Lower leg skin (tissue), 4 donors: ENCODE measurements around the gene GABARAPL1. TPM values are rescaled to one million over a fixed set of nuclear protein-coding genes. Genes with fewer than 3 reads are reported as not detected.

ENCODE experiments used
- DNase-seq, 2 donors: peaks; one replicate each; pipeline ENCODE4 v3.0.0-alpha.2; 2019; ENCODE audit warnings: low spot score in 2 of 2
- H3K4me3 ChIP-seq: fragments of 200-600 bp; sonication (generic); 2 replicates; pipeline ENCODE4 v1.5.1; 2017; ENCODE audit warnings: mild to moderate bottlenecking, low read depth; ENCODE audit not compliant: poor library complexity, severe bottlenecking
- CTCF ChIP-seq, 3 donors: fragments of 450-650 bp; IDR thresholded peaks; one replicate each; pipeline ENCODE4 v1.5.1; 2016; ENCODE audit warnings: antibody characterized with exemption in 3 of 3, mild to moderate bottlenecking in 3 of 3, moderate library complexity in 2 of 3
- POLR2A ChIP-seq, 2 donors: fragments of 450-650 bp; IDR thresholded peaks; one replicate each; pipeline ENCODE4 v1.6.1; 2016 to 2017; ENCODE audit warnings: antibody characterized with exemption in 2 of 2, mild to moderate bottlenecking in 1 of 2, moderate library complexity in 1 of 2
- WGBS, 2 donors: methylation state at CpG; one replicate each; pipeline ENCODE4 v1.1.5; 2018; 5-methylcytosine and 5-hydroxymethylcytosine counted together
- intact Hi-C: fragments of 100-400 bp; cut with DNase I; formaldehyde crosslinking; loops from one replicate; pipeline ENCODE4 v1.15.0; 2023; ENCODE audit warnings: low total_unique reads
- total RNA-seq, 4 donors: library from RNA; depleted of rRNA; stranded (reverse); fragments of >200 nt; gene quantifications; one replicate each; pipeline ENCODE4 v1.1.0, GENCODE V29; 2016

Gene GABARAPL1
- total RNA-seq, 4 donors from 2014 or later = 48.7 to 102 (median 86.8) TPM

DNA sequence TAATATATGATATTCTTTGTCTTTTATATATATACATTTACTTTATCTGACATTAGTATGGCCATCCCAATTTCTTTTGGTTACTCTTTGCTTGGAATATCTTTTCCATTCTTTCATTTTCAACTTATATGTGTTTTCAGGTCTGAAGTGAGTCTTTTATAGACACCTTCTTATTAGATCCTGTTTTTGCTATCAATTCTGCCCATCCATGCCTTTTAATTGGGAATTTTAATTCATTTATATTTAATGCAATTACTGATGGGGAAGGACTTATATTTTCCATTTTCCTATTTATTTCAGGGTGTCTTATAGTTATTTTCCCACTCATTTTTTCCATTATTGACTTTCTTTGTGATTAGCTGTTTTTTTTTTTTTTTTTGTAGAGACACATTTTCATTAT is 43.4 kb downstream of the GABARAPL1 start:
- no peak for DNase-seq
- H3K4me3 ChIP-seq = no peak overlapping the region
- intact Hi-C loops = no loop called here
- TF ChIP-seq POLR2A (IDR thresholded peaks at IDR 0.05) (no peak), CTCF (IDR thresholded peaks at IDR 0.05) (no peak)

DNA sequence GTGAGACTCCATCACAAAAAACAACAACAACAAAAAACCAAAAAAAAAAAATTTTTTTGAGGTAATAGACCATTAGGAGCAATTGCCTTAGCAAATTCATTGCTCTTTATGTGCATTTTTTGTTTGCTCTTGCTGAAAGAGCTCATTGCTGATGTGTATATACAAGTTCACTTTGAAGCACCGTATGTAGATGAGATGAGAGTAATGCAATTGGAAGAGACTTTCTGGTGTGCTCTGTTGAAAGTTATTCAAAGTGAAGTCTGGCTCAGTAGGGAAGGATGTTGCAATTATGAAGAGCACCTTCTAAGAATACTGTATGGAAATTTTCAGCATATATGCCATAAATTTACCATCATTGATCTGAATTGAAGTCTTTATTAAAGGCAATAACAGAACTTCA is 48.2 kb downstream of the GABARAPL1 start:
- H3K4me3 ChIP-seq = no peak overlapping the region
- no peak for DNase-seq
- intact Hi-C loops = no loop called here
- WGBS, 2 donors = 0 to 95% methylated on average over 1 of the region's 1 CpG
- no peak for TF ChIP-seq CTCF (IDR thresholded peaks at IDR 0.05)
- no peak for TF ChIP-seq POLR2A (IDR thresholded peaks at IDR 0.05)

DNA sequence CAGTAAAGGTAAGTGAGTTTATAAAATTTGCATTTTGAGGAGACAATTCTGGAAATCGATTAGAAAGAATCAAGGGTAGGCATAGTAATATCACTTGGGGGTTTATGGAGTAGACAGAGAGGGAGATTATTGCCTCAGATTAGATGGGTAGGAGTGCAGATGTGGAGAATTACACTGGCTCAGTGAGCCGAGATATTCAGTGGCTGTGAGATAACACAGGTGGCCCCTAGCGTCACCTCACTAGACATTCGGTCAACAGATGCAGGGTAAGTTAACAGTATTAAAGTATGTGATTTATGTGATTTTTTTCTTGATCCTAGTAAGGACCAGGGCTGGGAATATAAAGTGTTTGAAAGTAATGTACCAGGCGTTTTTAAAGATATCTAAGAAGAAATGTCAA is 55.4 kb downstream of the GABARAPL1 start:
- H3K4me3 ChIP-seq = no peak overlapping the region
- no peak for DNase-seq
- no peak for TF ChIP-seq CTCF (IDR thresholded peaks at IDR 0.05)
- TF ChIP-seq POLR2A (IDR thresholded peaks at IDR 0.05) = no peak
- intact Hi-C loops = no loop called here
- WGBS, 2 donors = 56 to 62% methylated on average over 5 of the region's 5 CpGs

GRCh38 chr12:10272467-10272866 is 59.8 kb downstream of the GABARAPL1 start:
- 91 to 93% methylated on average over 2 of the region's 2 CpGs for WGBS, 2 donors
- no peak overlapping the region for H3K4me3 ChIP-seq
- intact Hi-C loops = no loop called here
- TF ChIP-seq POLR2A (IDR thresholded peaks at IDR 0.05) (no peak), CTCF (IDR thresholded peaks at IDR 0.05) (no peak)
- DNase-seq = no peak

Other genes starting within 250 kb of the GABARAPL1 start
- gene CLEC12A, start 241.5 kb upstream of the GABARAPL1 start, total RNA-seq = under 1 TPM in 3 of 4 donors, not detected in 1; 0.19 to 0.64 (median 0.51) TPM
- gene CLEC1B, start 213.8 kb upstream of the GABARAPL1 start, total RNA-seq = not detected
- 1 to 10 TPM in 1 of 4 donors, under 1 TPM in 3; 0.42 to 2.4 (median 0.65) TPM for gene CLEC12B, start 202.2 kb upstream of the GABARAPL1 start, total RNA-seq
- not detected for gene CLEC9A, start 182.2 kb upstream of the GABARAPL1 start, total RNA-seq
- gene CLEC1A, start 113.9 kb upstream of the GABARAPL1 start, total RNA-seq = 1 to 10 TPM in 2 of 4 donors, under 1 TPM in 2; 0.08 to 5.5 (median 0.96) TPM
- 10 to 100 TPM in 1 of 4 donors, 1 to 10 TPM in 3; 4.8 to 14.1 (median 6.7) TPM for gene CLEC7A, start 82.7 kb upstream of the GABARAPL1 start, total RNA-seq
- not detected for gene OLR1, start 40.7 kb upstream of the GABARAPL1 start, total RNA-seq
- not detected for gene TMEM52B, start 33.8 kb upstream of the GABARAPL1 start, total RNA-seq
- gene KLRD1, start 95.0 kb downstream of the GABARAPL1 start, total RNA-seq = 1 to 10 TPM in 1 of 4 donors, under 1 TPM in 3; 0.02 to 1.9 (median 0.18) TPM
- gene KLRK1, start 177.2 kb downstream of the GABARAPL1 start, total RNA-seq = under 1 TPM in 1 of 4 donors, not detected in 3; 0.46 TPM
- gene KLRC4, start 196.9 kb downstream of the GABARAPL1 start, total RNA-seq = not detected
- not detected for gene KLRC3, start 207.7 kb downstream of the GABARAPL1 start, total RNA-seq
- under 1 TPM in 1 of 4 donors, not detected in 3; 0.71 TPM for gene KLRC2, start 223.1 kb downstream of the GABARAPL1 start, total RNA-seq
- gene KLRC1, start 240.5 kb downstream of the GABARAPL1 start, total RNA-seq = not detected